AG20443 (cell line): Measurements from ENCODE around the gene ZBED4.

ENCODE experiments used
- DNase-seq: peaks from one replicate; pipeline ENCODE4 v3.0.0; 2012; ENCODE audit warnings: low spot score, mixed read lengths

Gene ZBED4

GRCh38 chr22:49922484-49922883 is 68.8 kb downstream of the ZBED4 start:
- no peak for DNase-seq

- no peak for DNase-seq
Measured at GRCh38 chr22:49922926-49923325, 69.3 kb downstream of the ZBED4 start.

DNA sequence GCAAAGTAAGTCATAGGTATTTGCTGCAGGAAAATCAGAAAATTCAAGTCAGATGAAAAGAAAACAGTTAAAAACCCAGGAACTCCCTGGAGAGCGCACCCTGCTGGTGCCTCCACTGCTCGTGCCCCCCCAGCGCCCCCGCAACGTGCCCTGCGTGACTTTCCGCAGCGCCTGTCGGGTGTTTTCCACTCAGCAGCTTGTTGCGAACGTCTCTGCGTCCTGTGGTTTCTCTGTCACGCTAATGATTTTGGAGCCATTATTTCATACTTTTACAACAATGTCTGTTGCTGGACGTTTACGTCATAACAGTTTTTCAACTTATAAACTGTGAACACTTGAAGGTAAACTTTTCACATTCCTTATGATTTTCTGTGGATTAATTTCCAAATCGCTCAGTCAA is 69.8 kb downstream of the ZBED4 start:
- no peak for DNase-seq

- no peak for DNase-seq
Measured at GRCh38 chr22:49924113-49924833, 70.6 kb downstream of the ZBED4 start.

GRCh38 chr22:49925525-49926128 is 72.0 kb downstream of the ZBED4 start:
- no peak for DNase-seq

DNA sequence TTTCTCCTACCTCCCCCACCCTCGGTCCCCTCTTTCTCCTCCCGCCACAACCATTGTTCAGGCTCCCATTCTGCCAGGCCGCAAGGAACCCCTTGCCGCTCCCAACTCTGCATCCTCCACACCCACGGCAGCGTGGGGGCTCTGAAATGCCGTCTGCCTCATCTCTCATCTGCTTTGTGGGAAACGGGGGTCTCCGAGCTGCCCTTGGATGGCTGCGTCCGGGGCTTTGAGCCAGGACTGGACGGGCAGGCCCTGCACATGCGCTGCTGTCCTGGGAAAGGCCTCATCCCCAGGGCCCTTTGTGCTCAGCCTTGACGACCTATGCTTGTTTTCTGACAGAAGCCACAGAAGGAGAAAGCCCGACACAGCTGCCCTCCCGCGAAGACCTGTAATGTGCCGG is 73.3 kb downstream of the ZBED4 start:
- no peak for DNase-seq

- DNase-seq: no peak
Measured at GRCh38 chr22:49927483-49928184, 74.0 kb downstream of the ZBED4 start.

- no peak for DNase-seq
Measured at GRCh38 chr22:49928185-49928495, 74.5 kb downstream of the ZBED4 start.

- no peak for DNase-seq
Measured at GRCh38 chr22:49928555-49929210, 75.0 kb downstream of the ZBED4 start.

- peak; percentile 91 for DNase-seq
Measured at GRCh38 chr22:49929211-49929979, 75.8 kb downstream of the ZBED4 start.

GRCh38 chr22:49929994-49930575 is 76.4 kb downstream of the ZBED4 start:
- DNase-seq: no peak

GRCh38 chr22:49930596-49931412 is 77.2 kb downstream of the ZBED4 start:
- DNase-seq: peak; percentile 72

- no peak for DNase-seq
Measured at GRCh38 chr22:49933236-49934159, 79.9 kb downstream of the ZBED4 start.

- no peak for DNase-seq
Measured at GRCh38 chr22:49934160-49934890, 80.7 kb downstream of the ZBED4 start.

DNA sequence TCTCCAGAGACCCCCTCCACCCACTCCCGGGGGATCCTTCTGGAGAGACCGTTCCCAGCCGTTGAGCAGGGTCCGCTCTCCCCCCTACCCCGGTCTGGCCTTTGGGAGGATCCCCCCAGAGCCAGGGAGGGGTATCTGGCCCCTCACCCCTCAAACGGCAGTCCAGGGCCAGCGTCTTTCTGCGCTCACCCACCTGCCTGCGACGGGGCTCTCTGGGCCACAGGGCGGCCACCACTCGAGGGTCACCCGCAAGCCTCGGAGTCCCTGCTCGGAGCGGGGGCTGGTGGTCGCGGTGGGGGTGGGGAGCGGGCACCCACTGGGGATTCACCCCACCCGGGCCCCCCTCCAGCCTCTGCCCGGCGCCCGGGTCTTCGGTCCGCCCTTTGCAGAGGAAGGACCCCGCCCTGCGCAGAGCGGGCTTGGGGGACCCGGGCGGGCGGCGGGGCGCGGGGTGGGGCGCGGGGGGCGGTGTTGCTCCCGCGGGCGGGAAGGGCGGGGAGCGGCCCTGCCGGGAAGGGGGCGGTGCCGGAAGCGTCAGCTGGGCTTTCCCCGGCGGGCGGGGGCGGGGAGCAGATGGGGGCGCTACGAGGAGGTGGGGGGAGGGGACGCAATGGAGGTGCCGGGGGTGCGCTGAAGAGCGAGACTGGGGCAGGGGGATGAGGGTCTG is 81.4 kb downstream of the ZBED4 start:
- peak; percentile 88 for DNase-seq

- DNase-seq: no peak
Measured at GRCh38 chr22:49935561-49935960, 81.9 kb downstream of the ZBED4 start.

GRCh38 chr22:49936018-49936972 is 82.7 kb downstream of the ZBED4 start:
- peak; percentile 82 for DNase-seq
